Measurements from ENCODE around the gene DHX32.

DHX32 gene

DNA sequence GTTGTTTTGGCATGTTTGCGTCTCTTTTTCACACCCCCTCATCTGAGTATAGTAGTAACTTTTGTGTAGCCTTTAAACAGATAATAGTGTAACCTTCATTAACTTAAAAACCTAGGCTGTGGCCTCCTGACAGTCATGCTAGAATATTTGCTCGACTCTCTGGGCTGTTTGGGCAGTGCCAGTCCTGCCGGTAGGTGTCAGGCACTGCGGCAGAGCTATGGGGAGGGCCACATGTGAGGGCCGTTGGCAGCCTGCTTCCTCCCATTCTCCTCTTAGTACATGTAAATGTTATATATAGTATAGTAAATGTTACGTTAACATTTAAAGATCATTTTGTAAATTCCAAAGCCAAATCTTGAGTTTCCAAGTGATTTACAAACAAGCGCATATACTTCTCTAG is 31.6 kb downstream of the DHX32 start:
- DNase-seq (ENCODE audit: low read depth in 2 of 2), result no peak

- DNase-seq (ENCODE audit: low read depth in 2 of 2), result no peak
Observed at GRCh38 chr10:125848857-125849256, 32.2 kb downstream of the DHX32 start.

DNA sequence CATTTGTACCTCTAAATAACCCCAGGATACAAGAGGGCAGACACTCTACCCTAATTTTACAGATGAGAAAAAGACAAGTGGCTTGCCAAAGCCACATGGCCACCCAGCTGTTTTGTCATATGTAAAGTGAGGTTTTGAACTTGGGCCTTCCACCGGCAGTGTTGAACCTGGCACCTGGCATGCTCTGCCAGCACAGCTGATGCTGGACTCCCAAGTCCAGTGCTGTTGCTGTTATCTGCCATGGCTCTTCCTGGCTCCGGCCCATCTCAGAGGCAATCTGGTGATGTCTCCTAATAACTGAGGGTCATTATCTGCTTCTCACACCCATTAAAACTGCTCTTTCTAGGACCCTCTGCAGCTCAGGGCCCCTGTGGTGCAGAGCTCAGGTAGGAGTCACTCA is 32.7 kb downstream of the DHX32 start:
- DNase-seq (ENCODE audit: low read depth in 2 of 2), result no peak

GRCh38 chr10:125846894-125847293 is 34.2 kb downstream of the DHX32 start:
- no peak for DNase-seq (ENCODE audit: low read depth in 2 of 2)

DNA sequence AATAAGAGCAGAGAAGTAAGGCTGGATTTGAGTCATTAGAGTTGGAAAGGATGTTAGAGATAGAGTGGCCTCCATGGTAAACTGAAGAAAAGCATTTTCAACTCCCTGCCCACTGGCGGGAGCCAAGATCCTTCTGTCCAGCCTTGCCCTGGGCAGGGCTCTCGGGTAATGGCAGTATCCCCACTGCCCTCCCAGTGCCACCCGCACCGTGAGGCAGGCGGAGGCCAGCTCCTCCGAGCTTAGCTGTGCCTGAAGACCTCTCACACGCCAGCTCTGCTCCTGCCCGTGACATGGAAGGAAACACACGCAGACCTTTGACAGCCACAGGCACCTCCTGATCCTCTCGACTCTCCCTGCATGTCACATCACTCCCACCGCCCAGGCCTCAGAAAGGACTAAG is 35.5 kb downstream of the DHX32 start:
- no peak for DNase-seq (ENCODE audit: low read depth in 2 of 2)

DNA sequence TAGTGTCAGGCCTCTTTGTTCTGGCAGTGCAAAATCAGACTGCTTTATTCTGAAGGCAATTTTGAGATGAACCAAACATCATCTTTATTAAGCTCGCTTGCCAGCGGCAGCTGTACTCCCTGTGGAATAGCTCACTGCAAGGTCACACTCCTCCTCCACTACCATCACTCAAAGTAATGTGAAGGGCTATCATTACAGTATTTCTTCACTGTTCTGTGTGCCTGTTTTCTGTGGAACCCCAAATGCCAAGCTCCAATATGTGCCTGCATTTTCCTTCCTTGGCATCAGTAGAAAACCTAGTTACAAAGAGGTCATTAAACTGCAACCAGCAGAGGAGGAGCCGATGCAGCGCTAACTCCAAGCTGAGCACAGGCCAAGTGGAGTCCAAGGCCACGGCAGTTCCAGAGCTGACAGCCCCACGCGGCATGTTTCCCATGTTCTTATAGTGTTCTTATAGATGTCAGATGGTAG is 36.3 kb downstream of the DHX32 start:
- DNase-seq (ENCODE audit: low read depth in 2 of 2), result no peak

DNA sequence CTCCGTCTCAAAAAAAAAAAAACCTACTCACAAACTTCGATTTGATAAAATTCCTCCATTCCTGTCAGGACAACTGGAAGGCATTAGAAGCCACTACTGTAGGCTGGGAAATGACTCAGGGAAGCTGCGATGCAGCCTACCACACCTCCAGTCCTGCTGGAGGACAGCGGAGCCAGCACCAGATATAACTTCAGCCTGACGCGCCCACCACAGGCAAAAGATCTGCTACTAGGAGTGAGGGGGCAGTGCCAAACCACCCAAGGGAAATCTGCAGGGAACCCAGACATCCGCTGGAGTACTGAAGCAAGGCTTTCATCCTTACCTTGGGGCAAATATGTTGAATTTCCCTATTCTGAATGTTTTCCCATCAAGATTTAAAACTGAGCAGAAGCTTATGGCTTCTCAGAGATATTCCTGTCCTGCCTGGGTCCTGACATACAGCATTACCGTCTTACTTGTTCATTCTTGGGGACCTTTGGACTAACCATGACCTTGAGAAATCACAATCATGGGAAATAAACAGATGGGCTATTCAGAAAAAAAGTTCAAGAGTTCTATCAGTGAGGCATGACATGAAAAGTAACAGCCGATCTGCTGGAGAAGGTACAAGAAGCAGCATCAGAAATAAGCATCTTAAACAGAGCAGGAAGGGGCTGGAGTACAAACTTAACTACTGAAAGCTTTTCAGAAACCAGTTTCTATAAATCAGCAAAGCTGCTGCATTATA is 37.3 kb downstream of the DHX32 start:
- DNase-seq (ENCODE audit: low read depth in 2 of 2), result no peak

- DNase-seq (ENCODE audit: low read depth in 2 of 2), result no peak
Observed at GRCh38 chr10:125840955-125841354, 40.1 kb downstream of the DHX32 start.

- no peak for DNase-seq (ENCODE audit: low read depth in 2 of 2)
Observed at GRCh38 chr10:125840406-125840805, 40.7 kb downstream of the DHX32 start.

DNA sequence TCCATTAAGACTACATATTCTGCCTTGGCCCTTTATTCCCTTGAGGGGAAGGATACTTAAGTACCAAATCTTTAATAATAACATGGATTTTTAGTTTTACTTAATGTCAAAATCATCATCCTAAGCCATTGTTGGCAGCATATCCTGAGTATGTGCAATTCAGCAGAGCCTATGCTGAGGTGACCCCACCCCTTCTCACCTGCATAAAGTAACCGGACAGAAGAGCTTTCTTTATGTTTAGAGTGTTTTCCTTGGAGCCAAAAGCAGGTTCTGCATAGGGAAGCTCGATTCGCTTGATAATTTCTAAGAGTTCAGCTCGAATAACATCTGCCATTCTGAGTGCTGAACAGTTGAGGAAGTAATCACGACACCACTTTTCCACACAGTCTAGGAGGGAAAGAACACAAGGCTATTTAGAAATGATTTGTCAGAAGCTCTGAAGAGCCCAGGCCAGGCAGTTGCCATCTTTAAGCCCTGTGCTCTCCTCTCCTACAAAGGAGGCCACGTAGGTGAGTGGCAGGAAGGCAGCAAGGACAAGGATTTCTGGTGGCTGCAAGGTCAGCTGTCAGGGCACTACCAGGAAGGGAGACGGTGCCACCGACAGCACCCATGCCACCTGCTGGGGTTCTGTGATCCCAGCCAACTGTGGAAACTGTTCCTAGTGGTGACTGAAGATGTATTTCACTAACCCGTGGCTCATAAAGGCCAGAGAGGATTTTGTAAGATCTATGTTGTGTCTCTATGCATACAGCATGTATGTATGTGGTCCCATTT is 42.1 kb downstream of the DHX32 start:
- DNase-seq (ENCODE audit: low read depth in 2 of 2), result no peak

GRCh38 chr10:125836746-125837145 is 44.3 kb downstream of the DHX32 start:
- no peak for DNase-seq (ENCODE audit: low read depth in 2 of 2)

- no peak for DNase-seq (ENCODE audit: low read depth in 2 of 2)
Observed at GRCh38 chr10:125828311-125828710, 52.8 kb downstream of the DHX32 start.

- no peak for DNase-seq (ENCODE audit: low read depth in 2 of 2)
Observed at GRCh38 chr10:125827133-125827532, 54.0 kb downstream of the DHX32 start.

- no peak for DNase-seq (ENCODE audit: low read depth in 2 of 2)
Observed at GRCh38 chr10:125824736-125825135, 56.4 kb downstream of the DHX32 start.

DNA sequence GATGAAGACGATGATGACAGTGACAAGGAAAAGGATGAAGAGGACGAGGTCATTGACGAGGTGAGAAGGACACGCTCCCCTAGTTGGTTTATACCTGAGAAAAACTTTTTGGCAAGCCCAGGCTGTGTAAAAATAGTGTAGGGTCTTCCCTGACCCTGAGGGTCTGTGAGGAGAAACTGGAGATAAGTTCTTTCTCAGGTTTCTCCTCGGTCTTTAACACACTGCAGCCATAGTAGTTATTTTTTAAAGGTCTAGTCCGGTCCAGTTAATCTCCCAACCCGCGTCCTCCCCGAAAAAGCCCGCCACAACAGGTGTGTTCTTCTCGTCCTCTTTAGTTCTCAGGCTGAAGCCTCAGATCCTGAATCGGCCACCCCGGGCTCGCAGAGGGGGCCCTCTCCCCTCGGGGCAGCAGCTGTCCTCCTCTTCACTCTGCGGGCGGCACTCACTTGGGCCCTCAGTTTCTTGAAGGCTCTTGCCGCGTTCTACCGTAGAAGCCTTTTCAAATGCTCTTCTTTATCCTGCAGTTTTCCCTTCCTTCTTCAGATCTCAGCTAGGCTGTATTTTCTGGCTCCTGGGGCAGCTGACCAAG is 57.3 kb downstream of the DHX32 start:
- DNase-seq (ENCODE audit: low read depth in 2 of 2), result peak in 1 of 2 experiments; percentile 2

- DNase-seq (ENCODE audit: low read depth in 2 of 2), result peak; percentile 80 to 83
Observed at GRCh38 chr10:125822878-125823662, 58.0 kb downstream of the DHX32 start, which contains the start of the genes BCCIP and UROS. TSS of gene BCCIP (plus strand) at chr10:125823546. CDS start at chr10:125823558, 12 bp downstream. TSS of gene UROS (minus strand) at chr10:125823258. CDS start at chr10:125816499, 6,759 bp downstream.

DNA sequence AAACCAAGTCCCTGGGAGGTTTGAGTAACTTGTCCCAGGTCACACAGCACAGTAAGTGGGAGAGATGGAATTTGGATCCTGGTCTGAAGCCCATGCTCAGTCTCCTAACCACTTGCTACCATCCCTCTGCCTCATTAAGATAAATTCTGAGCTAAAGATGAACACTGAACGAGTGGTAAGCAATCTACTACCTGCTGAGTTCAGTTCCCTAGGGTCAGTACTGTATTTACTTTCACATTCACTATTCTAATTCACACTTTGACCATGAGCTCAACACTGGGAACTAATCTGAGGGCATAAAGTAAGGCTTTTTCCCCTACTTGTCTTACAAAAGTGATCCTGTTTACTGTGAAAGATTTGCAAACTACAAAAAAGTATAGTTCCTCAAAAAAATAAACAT is 60.4 kb downstream of the DHX32 start:
- no peak for DNase-seq (ENCODE audit: low read depth in 2 of 2)

GRCh38 chr10:125817337-125817946 is 63.6 kb downstream of the DHX32 start:
- no peak for DNase-seq (ENCODE audit: low read depth in 2 of 2)

DNA sequence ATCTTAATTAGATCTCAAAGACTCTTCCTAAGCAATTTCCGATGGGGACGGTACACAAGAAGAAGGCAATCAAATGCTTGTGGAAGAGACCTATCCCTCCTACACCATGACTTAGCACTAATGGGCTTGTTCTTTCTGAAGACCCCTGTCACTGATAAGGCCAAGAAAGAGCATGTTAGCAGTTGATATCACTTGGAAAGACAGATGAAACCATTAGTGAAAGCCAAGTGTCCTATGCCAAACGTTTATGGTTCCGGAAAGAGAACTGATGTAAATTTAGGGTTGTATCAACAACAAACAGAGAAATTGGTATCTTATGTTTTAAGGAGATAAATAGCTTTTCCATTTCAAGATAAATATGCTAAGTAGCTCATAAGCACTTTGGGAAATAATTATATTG is 64.5 kb downstream of the DHX32 start:
- DNase-seq (ENCODE audit: low read depth in 2 of 2), result no peak

DNA sequence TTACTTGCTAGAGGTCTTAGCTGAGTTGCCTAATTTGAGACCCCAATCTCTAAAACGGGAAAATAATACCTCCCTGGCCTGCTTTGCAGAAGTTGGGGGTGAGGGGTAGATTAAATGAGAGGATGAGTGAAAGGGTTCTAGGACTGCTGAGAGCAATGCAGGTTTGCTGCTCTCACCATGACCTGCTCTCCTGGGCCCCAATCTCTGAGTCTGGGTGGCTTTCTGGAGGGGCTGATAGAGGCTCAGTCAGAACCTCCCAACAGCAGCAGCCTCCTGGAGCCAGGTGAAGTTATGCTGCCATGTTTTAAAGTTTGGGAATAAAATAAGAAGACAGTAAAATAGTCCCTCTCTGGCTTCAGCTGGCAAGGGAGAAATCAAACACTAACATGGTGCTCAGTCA is 65.3 kb downstream of the DHX32 start:
- DNase-seq (ENCODE audit: low read depth in 2 of 2), result no peak

- DNase-seq (ENCODE audit: low read depth in 2 of 2), result no peak
Observed at GRCh38 chr10:125812128-125812750, 68.9 kb downstream of the DHX32 start.

Data from stimulated activated CD4-positive, alpha-beta T cell treated with anti-CD3 and anti-CD28 coated beads, Interleukin-12 subunit alpha, Interleukin-12 subunit beta, amount 100 ng/mL, for 24 hours (primary cell).